Choroid plexus epithelial cell (primary cell): ENCODE results near the gene IRF3.

Experiments
- DNase-seq: peaks from one replicate; pipeline ENCODE4 v3.0.0-alpha.2; 2010; ENCODE audit warnings: low read depth
- H3K4me3 ChIP-seq: 2 replicates; pipeline ENCODE4 v1.5.1; 2011; ENCODE audit warnings: low read depth, mild to moderate bottlenecking, control low read depth, low read length, moderate library complexity
- CTCF ChIP-seq: conservative IDR thresholded peaks from 2 replicates; pipeline ENCODE4 v1.5.1; 2011; ENCODE audit warnings: low read depth, mild to moderate bottlenecking, control low read depth, inconsistent platforms, low read length, moderate library complexity

Gene IRF3

GRCh38 chr19:49681830-49682229 is 16.2 kb upstream of the IRF3 start:
- TF ChIP-seq CTCF: no peak
- no peak overlapping the region for H3K4me3 ChIP-seq
- DNase-seq: no peak

- peak overlapping the region; percentile 36 for H3K4me3 ChIP-seq
- DNase-seq: peak; percentile 92
- TF ChIP-seq CTCF: peak; percentile 97
These were observed 15.0 kb upstream of the IRF3 start for GRCh38 chr19:49680421-49681351.

DNA sequence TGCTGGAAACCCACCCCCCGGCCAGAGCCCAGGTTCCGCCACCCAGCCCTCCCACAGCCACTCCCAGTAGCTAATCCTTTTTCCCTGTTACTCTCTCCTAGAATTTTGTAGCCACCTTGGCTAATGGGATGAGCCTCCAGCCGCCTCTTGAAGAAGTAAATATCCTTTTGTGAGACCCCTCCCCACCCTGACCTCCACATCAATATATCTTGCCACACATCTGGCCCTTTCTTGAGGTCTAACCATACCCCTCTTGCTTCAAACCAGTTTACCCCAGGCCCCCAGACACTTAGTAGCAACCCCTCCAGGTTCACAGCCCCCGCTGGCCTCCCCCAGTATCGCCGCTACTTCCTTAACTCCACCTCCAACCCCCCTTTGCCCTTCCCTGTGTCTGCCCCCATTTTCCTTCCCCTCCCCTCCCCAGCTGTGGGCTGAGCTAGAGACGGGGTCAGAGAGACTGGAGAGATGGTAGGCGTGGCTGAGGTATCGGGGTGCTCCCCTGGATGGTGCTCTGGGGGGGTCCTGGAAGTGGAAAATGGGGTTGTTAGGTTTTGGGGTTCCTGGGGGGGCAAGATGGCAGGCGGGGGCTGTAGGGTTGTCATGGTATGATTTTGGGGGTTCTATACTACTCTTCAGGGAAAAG is 14.2 kb upstream of the IRF3 start:
- no peak overlapping the region for H3K4me3 ChIP-seq
- no peak for DNase-seq
- no peak for TF ChIP-seq CTCF

DNA sequence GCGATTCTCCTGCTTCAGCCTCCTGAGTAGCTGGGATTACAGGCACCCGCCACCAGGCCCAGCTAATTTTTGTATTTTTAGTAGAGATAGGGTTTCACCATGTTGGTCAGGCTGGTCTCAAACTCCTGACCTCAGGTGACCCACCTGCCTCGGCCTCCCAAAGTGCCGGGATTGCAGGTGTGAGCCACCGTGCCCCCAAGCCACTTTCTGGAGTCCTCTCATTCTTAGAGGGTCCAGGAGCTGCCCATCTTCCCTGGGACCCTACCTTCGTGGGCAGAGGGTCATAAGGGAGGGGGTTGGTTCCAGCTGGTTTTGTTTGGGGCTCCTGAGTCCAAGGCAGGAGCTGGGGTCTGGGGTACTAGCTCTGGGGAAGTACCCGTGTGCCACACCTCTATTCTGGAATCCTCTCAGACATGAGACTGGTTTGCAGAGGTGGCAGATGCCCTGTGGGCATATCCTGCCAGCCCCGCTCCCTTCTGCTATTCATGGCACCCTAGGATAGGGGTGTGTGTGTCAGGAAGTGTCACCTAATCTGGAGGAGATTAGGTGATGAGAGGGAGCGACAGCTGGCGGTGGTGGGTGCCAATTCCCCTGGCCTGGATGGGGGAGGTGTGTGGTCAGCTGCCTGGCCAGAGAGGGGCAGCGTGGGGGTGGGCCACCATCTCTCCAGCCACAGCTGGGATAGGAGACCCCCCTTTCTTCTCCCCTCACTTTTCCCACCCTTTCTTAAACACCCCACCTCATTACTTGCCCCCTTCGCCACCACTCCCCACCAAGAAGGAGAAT is 13.5 kb upstream of the IRF3 start:
- no peak overlapping the region for H3K4me3 ChIP-seq
- TF ChIP-seq CTCF: no peak
- no peak for DNase-seq

DNA sequence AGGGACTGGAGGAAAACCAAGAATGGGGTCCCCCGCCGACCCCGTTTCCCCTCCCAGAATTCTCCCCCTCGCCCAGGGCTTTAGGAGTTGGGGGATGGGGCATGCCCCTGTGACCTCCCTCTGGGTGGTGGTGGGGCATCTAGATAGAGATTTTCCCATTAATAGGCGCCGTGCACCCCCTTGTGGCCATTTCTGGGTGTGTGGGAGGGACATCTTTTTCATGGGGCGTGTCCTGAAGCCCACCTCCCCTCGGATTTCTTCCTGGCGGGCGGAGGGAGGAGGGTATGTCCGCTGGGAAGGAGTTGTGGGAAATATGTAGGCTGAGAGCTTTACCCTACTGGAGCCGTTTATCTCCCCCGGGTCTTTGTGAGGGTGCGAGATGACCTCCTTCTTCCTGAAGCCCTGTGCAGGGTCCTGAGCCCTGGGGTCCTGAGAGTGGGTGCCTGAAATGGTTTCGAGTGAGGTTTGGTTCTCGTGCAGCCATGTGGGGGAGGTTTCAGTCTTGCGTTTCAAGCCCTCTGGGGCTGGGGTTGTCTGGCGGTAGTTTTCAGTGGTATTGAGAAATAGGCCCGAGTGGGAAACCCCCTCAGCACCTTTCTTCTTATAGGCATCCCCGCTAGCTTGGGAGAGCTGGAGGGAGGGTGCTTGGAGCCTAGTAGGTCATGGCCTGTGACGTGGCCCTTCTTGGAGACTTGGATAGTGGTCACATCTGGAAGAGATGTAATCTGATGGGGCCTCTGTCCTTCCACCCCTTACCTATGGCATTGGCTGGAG is 12.4 kb upstream of the IRF3 start:
- peak overlapping the region; percentile 99 for H3K4me3 ChIP-seq
- DNase-seq: peak; percentile 72
- TF ChIP-seq CTCF: peak; percentile 73

DNA sequence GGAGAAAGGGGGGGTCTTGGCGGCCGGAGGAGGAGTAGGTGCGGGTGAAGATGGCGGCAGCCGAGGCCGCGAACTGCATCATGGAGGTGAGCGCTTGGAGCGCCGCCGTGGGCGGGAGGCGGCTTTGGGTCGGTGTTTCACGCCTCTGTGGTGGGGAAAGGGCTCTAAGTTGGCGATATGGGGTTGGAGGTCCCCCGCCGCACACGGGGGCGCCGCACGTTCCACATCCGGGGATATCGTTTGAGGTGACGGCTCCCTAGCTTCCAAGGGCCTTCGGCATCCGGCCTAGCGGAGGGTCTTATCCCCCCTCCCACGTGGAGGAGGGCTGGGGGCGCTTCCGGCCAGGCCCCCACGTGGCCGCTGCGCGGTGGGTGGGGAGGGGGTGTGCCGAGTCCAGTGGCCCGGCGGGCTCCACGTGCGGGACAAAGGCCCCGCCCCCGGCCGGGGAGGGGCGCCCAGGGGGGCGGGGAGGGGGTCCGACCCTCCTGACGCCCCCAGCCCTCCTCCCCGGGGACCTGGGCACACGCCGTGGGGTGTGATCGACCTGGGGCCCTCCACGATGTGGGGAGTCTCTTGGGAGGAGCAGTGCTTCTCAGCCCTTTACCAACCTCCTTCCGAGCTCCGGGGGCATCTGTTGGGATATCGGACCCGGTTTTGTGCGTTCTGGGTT is 11.7 kb upstream of the IRF3 start, which contains the start of gene PRMT1:
Gene PRMT1, plus strand, starts transcription at position 41 of the 670 bp plus-strand sequence. Its CDS starts 10 bp downstream, at position 51.
- peak; percentile 36 for DNase-seq
- H3K4me3 ChIP-seq: peak within 1 kb of the TSS; percentile 99
- TF ChIP-seq CTCF: no peak
